Lung microvascular endothelial cell (primary cell): ENCODE results near the gene NFATC3. TPM values are rescaled to one million over a fixed set of nuclear protein-coding genes. Genes with fewer than 3 reads are reported as not detected.
"Not testable (repeated sequence)": the region's sequence is repeated elsewhere in the genome, so short reads cannot be mapped to it uniquely, and the experiment has no call there.

Experiments used
- DNase-seq, 2 donors: peaks; one replicate each; pipeline versions ENCODE4 v3.0.0 to v3.0.0-alpha.2; 2010; ENCODE audit warnings: low read depth in 2 of 2
- total RNA-seq: library from RNA; depleted of rRNA; stranded (reverse); fragments of >200 nt; gene quantifications from 2 replicates; pipeline ENCODE4 v1.2.1, GENCODE V29; 2014

NFATC3 gene
- total RNA-seq, 1 donor from 2014 or later = 18.5 TPM

DNA sequence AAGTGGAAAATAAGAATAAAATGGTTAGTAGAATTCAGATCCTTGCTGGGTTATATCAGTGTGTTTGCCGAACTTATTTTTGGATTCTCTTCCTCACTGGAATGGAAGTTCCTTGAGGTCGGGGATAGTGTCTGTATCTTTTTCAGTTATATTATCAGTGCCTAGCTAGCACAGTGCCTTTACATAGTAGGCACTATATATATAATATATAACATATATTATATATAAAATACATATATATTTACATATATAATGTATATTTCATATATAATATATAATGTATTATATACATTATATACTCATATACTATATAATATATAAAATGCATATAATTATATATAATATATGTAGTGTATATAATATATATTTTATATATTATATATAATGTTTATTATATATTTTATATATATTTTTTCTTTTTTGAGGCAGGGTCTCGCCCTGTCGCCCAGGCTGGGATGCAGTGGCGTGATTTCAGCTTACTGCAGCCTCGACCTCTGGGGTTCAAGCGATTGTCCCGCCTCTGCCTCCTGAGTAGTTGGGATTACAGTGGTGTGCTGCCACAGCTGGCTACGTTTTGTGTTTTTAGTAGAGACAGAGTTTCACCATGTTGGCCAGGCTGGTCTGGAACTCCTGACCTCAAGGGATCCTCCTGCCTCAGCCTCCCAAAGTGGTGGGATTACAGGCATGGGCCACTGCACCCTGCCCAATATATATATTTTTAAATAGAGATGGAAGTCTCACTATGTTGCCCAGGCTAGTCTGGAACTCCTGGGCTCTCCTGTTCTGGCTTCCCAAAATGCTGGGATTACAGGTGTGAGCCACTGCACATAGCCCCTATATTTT lies 3.2 kb downstream of the NFATC3 start:
- no peak for DNase-seq

DNA sequence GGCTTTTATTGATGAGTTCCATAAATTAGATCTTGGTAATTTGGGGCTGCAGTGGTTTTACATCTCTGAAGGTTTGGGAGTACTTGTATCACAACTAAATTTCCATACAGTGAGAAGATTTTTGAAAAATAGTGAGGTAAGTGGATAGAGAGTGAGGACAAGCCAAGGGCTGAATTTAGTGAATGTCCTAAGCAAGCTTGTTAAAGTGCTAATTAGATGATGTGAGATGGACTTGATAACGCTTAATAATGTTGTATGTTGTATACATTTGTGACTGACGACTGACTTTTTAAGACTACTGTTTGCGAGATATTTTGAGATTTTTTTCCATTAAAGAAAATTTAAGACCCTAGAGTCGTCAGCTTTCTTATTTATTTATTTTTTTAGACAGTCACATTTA lies 3.9 kb downstream of the NFATC3 start:
- DNase-seq = no peak

DNA sequence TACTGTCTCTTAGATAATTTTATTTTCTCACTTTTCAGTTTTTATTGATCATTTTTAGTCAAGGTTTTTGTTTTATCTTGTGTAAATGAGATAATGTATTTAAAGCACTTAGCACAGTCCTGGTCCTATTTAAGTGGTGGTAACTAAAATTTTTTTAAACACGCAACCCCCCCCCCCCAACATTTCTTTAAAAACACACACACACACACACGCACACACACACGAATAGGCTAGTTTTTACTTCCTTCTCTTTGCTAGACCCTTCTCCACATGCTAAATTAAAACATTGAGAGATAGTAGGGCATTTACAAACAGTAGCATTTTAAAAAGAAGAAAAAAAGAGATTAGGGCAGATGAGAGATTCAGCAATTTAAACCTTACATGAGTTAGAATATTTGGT lies 5.0 kb downstream of the NFATC3 start:
- no peak for DNase-seq

DNA sequence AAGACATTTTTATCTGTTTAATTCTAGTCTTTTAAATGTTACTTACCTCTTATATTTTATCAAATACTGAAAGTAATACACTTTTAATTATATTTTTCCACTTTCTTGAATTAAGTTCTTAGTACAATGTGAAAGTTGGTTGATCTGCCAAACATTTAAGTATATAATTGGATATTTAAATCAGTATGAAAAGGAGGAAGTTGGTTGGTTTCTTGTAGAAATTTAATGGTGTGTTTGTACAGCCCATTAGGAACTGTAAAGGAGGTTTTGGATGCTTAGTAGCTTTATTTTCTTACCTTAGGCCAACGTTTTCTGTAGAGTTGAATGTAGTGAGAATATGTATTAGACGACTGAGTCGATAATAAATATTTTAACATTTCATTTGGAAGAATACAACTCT lies 5.4 kb downstream of the NFATC3 start:
- no peak for DNase-seq

DNA sequence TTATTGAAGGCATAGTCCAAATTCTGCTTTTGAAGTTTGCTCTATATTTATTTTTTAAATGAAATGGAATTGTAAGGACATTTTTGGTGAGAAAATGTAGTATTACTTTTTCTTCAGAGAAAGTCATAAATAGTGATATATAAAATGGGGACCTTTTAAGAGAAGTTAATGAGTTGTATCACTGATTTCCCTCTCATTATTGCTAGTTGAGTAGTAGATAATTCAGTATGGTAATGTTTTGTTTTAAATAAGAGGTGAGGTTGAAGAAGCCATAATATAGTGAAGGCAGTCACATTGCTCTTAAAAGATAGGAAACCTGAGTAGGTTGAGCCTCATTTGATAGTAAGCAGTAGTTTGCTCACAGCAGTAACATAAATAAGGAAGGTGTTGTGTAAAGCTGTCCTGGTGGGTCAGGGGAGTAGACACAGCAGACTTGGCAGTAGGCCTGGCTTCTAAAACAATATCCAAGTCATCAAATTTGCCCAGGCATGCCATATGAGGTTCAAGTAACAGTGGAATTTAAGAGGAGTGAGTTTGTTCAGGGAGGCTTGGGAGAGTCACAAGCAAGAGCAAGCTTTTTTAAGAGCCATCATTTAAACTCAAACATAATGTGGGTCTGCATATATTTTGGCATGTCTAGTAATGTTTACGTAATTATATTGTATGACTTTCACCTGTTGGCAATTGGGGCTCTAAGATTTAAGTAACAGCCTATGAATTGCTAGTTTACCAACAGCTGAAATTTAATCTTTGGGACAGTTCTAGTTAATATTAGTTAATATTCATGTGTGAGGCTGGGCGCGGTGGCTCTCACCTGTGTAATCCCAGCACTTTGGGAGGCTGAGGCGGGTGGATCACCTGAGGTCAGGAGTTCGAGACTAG lies 6.5 kb downstream of the NFATC3 start:
- peak; percentile 51 to 59 for DNase-seq

DNA sequence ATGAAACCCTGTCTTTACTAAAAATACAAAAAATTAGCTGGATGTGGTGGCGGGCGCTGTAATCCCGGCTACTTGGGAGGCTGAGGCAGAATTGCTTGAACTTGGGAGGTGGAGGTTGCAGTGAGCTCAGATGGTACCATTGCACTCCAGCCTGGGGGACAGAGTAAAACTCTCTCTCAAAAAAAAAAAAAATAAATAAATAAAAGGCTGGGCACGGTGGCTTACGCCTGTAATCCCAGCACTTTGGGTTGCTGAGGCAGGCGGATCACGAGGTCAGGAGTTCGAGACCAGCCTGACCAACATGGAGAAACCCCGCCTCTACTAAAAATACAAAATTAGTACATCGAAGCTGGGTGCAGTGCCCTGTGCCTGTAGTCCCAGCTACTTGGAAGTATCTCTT lies 7.1 kb downstream of the NFATC3 start:
- not testable (repeated sequence) for DNase-seq

DNA sequence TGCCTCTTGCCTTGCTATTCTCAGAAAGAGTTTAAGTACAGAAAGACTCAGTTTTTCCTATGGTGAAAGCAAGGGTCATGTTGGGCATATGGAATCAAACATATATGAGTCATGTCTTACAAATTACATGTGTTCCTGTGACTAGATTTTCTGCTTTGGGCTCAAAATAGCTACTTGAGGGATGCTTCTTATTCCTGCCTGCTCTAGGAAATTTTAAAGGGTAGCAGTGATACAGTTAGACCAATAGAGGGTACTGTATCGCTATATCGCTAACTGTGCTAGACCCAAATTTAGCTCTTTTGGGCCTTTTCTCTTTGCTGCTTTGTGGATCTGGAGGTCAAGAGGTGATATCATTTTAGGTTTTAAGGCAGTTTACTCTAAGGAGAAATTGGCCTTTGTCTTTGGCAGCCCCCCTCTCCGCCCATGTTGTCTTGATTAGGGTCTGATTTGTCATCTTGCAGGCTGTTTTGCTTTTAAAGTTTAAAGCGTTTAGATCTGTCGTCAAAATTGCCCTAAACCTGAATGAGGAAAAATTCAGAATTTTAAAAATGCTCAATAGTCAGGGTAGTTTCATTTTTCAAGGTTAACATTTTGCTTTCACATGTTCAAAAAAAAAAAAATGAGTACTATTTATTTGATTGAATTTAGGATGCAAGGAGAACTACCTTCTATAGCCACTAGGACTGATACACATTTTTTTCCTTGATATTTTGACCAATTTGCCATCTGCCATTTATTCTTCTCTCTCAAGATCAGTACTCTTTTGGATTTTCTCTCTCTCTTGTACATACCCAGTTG lies 8.8 kb downstream of the NFATC3 start:
- DNase-seq = peak in 1 of 2 donors; percentile 20

DNA sequence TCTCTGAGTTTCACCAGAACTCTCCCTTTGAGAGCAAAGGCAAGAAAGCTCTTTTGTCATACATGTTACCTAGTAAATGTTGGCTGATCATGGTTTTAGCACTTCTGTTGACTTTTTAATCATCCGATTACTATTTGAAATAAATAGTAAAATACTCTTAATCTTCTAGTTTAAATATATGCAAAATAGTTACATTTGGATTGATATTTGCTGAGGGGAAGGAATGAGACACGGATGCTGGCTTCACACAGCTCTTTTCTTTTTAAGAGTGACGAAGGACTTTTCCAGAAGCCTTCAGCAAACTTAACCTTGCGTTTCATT lies 9.4 kb downstream of the NFATC3 start:
- no peak for DNase-seq

DNA sequence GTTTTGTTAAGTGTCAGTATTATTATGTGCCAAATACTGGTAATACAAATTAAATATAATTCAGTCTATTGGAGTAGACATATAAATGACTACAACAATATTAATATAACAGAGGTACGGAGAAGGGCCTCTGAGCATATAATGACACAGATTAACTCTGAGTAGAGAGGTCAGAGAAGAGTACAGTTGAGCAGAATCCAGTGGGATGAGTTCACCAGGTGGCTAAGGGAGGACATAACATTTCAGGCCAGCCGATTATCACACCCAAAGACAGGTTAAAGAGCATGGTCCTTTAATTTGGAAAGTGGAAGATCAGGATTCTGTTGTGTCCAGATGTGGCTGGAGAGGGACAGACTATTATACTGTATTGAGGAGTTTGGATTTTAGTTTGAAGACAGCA lies 11.3 kb downstream of the NFATC3 start:
- DNase-seq = no peak

DNA sequence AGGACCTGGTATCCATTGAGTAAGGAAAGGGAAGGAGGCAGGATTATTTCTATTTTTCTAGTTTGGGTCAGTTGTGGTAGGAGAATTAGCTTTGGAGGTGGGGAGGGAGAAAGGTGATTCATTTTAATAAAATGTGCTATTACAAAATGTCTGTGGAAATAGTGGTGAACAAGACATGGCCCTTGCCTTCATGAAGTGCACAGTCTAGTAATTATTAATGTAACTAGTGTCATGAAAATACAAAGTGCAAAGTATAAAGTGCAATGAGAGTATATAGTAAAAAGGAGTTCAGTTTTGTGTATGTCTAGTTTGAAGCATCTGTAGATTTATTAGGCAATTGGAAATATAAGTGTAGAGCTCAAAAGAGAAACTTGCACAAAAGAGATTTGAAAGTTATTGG lies 11.9 kb downstream of the NFATC3 start:
- DNase-seq = no peak

DNA sequence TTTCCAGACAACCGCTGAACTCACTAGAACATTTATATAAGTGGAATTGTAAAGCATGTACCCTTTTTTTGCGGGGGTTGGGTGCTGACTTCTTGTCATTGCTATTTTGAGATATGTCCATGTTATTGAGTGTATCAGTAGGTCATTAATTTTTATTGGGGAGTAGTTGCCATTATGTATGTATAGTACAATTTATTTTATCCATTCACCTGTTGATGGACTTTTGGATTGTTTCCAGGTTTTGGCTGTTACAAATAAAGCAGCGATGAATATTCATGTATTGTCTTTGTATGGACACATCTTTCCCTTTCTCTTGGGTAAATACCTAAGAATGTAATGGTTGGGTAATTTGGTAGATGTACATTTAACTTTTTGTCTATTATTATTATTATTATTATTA lies 12.7 kb downstream of the NFATC3 start:
- no peak for DNase-seq

DNA sequence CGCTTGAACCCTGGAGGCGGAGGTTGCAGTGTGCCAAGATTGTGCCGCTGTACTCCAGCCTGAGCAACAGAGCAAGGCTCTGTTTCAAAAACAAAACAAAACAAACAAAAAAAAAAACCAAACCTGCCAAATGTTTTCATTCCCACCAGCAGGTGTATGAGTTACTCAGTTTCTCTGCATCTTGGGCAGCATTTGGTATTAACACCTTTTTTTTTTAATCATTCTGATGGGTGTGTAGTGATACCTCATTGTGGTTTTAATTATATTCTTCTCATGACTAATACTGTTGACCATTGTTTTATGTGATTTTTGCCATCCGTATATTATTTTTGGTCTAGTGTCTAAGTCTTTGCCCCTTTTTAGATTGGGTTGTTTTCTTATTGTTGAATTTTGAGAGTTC lies 15.3 kb downstream of the NFATC3 start:
- DNase-seq = no peak

DNA sequence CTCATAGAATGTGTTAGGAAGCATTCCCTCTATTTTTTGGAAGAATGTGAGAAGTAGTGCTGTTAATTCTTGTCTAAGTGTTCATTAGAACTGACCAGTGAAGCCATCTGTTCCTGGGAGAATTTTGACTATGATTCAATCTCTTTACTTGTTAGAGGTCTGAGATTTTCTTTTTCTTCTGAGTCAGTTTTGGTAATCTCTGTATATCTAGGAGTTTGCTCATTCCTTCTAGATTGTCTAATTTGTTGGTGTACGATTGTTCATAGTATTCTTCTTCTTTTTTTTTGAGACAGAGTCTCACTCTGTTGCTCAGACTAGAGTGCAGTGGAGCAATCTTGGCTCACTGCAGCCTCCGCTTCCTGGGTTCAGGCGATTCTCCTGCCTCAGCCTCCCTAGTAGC lies 20.4 kb downstream of the NFATC3 start:
- DNase-seq = no peak

DNA sequence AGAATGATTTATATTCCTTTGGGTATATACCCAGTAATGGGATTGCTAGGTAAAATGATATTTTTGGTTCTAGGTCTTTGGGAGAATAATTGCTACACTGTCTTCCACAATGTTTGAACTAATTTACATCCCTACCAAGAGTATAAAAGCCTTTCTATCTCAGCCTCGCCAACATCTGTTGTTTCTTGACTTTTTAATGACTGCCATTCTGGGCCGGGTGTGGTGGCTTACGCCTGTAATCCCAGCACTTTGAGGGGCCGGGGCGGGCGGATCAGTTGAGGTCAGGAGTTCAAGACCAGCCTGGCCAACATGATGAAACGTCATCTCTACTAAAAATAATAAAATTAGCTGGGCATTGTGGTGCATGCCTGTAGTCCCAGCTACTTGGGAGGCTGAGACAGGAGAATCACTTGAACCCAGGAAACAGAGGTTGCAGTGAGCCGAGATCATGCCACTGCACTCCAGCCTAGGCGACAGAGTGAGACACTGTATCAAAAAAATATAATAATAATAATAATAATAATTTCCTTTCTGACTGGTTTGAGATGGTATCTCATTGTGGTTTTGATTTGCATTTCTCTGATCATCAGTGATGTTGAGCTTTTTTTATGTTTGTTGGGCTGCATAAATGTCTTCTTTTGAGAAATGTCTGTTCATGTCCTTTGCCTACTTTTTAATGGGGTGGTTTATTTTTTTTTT lies 22.2 kb downstream of the NFATC3 start:
- DNase-seq = not testable (repeated sequence)

DNA sequence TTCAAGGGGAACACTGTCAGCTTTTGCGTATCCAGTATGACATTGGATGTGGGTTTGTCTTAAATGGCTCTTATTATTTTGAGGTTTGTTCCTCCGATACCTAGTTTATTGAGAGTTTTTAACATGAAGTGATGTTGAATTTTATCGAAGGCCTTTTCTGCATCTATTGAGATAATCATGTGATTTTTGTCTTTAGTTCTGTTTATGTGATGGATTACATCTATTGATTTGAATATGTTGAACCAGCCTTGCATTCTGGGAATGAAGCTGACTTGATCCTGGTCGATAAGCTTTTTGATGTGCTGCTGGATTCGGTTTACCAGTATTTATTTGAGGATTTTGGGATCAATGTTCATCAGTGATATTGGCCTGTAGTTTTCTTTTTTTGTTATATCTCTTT lies 24.0 kb downstream of the NFATC3 start:
- DNase-seq = not testable (repeated sequence)

DNA sequence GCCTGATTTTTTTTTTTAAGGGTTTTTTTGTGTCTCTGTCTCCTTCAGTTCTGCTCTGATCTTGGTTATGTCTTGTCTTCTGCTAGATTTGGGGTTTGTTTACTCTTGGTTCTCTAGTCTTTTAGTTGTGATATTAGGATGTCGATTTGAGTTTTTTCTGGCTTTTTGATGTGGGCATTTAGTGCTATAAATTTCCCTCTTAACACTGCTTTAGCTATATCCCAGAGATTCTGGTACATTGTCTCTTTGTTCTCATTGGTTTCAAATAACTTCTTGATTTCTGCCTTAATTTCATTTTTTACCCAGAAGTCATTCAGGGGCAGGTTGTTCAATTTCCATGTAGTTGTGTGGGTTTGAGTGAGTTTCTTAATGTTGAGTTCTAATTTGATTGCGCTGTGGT lies 25.4 kb downstream of the NFATC3 start:
- not testable (repeated sequence) for DNase-seq

DNA sequence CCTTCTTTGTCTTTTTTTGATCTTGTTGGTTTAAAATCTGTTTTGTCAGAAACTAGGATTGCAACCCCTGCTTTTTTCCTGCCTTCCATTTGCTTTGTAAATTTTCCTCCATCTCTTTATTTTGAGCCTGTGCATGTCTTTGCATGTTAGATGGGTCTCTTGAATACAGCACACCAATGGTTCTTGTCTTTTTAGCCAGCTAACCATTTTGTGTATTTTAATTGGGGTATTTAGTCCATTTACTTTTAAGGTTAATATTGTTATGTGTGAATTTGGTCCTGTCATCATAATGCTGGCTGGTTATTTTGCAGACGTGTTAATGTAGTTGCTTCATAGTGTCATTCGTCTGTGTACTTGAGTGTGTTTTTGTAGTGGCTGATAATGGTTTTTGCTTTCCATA lies 26.2 kb downstream of the NFATC3 start:
- no peak for DNase-seq

DNA sequence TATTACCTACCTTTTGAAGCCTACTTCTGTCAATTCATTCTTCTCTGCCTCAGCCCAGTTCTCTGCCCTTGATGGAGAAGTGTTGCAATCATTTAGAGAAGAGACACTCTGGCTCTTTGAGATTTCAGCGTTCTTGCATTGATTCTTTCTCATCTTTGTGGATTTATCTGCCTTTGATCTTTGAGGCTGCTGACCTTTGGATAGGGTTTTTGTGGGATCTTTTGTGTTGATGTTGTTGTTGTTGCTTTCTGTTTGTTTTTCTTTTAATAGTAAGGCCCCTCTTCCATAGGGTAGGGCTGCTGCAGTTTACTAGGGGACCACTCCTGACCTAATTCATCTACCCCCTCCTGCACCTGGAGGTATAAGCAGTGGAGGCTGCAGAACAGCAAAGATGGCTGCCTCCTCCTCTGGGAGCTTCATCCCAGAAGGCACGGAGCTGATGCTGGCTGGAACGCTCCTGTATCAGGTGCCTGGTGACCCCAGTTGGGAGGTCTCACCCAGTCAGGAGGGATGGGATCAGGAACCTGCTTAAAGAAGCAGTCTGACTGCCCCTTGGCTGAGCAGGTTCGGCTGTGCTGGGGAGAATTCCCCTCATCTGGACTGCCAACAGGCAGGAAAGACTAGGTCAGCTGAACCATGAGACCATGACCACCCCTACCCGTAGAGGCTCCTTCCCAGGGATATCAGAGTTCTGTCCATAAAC lies 28.0 kb downstream of the NFATC3 start:
- DNase-seq = no peak

DNA sequence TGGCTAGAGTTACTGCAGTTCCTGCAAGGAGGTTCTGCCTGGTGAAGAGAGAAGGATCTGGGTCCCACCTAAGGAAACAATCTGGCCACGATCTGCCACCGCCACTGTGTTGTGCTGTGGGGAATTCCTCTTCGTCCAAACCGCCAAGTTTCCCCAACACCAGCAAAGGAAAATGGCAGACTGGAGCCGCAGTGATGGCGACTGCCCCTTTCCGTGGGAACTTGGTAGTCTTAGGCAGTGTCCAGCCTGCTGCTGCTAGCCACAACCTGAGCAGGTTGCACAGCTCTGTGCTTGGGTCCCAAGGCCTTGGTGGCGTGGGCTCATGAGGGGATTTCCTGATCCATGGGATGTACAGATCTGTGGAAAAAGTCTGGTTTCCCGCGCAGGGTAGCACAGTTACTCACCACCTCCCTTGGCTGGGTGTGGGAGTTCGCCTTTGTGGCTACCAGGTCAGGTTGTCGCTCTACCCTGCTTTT lies 28.6 kb downstream of the NFATC3 start:
- DNase-seq = no peak

DNA sequence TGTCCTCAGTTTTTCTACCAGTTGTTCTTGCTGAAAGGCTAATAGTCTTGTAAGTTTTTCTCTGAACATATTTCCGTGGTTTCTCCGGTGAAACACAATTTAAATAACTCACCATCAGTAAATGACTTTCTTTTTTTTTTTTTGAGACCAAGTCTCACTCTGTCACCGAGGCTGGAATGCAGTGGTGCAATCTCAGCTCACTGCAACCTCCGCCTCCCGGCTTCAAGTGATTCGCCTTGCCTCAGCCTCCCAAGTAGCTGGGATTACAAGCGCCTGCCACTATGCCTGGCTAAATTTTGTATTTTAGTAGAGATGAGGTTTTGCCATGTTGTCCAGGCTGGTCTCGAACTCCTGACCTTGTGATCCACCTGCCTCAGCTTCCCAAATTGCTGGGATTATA lies 29.8 kb downstream of the NFATC3 start:
- not testable (repeated sequence) for DNase-seq

DNA sequence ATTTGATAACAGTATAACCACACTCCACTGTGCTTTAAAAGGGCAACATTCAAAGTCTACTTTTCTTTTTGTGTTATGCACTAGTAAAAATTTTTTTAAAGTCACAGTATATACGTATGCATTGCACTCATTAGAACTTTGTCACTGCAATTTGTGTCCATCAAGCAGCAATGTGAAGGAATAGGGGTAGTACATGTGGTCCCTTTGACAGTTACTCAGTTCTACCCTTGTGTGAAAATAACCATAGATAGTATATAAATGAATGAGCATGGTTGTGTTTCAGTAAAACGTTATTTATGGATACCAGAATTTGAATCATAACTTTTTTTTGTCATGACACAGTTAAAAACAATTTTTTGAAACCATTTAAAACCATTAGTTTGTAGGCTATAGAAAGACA lies 30.7 kb downstream of the NFATC3 start:
- no peak for DNase-seq
